HepG2 (cell line): ENCODE measurements around the gene ARPC1A. TPM values are rescaled to one million over a fixed set of nuclear protein-coding genes. Genes with fewer than 3 reads are reported as not detected.

Experiments
- AKAP8 ChIP-seq: sonication (generic); formaldehyde crosslinking; IDR thresholded peaks from 2 replicates; pipeline ENCODE4 v1.5.1; 2020; ENCODE audit warnings: mild to moderate bottlenecking, missing genetic modification reagents
- ARID2 ChIP-seq: sonication (generic); formaldehyde crosslinking; IDR thresholded peaks from 2 replicates; pipeline ENCODE4 v1.8.1; 2022; ENCODE audit warnings: mild to moderate bottlenecking, missing genetic modification reagents, borderline replicate concordance
- CBFB ChIP-seq: sonication (generic); formaldehyde crosslinking; IDR thresholded peaks from 2 replicates; pipeline ENCODE4 v1.4.0; 2020; ENCODE audit warnings: missing genetic modification reagents
- CEBPG ChIP-seq: IDR thresholded peaks from 2 replicates; pipeline ENCODE4 v1.6.1; 2016
- ETV5 ChIP-seq: IDR thresholded peaks from 2 replicates; pipeline ENCODE4 v1.6.1; 2018; ENCODE audit warnings: missing biosample characterization, missing genetic modification reagents, inconsistent platforms, borderline replicate concordance
- KLF13 ChIP-seq: sonication (generic); formaldehyde crosslinking; IDR thresholded peaks from 2 replicates; pipeline ENCODE4 v1.4.0; 2020; ENCODE audit warnings: mild to moderate bottlenecking, missing genetic modification reagents
- KLF15 ChIP-seq: sonication (generic); formaldehyde crosslinking; IDR thresholded peaks from 2 replicates; pipeline ENCODE4 v1.8.1; 2023; ENCODE audit warnings: borderline replicate concordance, mild to moderate bottlenecking, inconsistent platforms, missing genetic modification reagents, mixed read lengths
- KLF16 ChIP-seq, 2 experiments: sonication (generic) in 1 of 2; formaldehyde crosslinking in 1 of 2; IDR thresholded peaks; 2 replicates each; pipeline versions ENCODE4 v1.6.1 to v1.8.0; 2016 to 2023; ENCODE audit warnings: missing genetic modification reagents in 2 of 2, missing compliant biosample characterization in 1 of 2
- RAD21 ChIP-seq: fragments of 450-650 bp; formaldehyde crosslinking; IDR thresholded peaks from 2 replicates; pipeline ENCODE4 v1.5.0; 2020; ENCODE audit warnings: mild to moderate bottlenecking
- RELA ChIP-seq: sonication (generic); formaldehyde crosslinking; IDR thresholded peaks from 2 replicates; pipeline ENCODE4 v1.4.0; 2020; ENCODE audit warnings: missing genetic modification reagents
- SMC3 ChIP-seq: IDR thresholded peaks from 2 replicates; pipeline ENCODE4 v1.6.1; 2011; ENCODE audit warnings: low read length, improper control_type of control experiment
- TEAD2 ChIP-seq: sonication (generic); formaldehyde crosslinking; IDR thresholded peaks from 2 replicates; pipeline ENCODE4 v1.9.0; 2021; ENCODE audit warnings: missing genetic modification reagents
- ZFP36L1 ChIP-seq: sonication (generic); formaldehyde crosslinking; IDR thresholded peaks from 2 replicates; pipeline ENCODE4 v1.8.0; 2022; ENCODE audit warnings: mild to moderate bottlenecking, missing genetic modification reagents, moderate library complexity
- ZNF101 ChIP-seq: sonication (generic); formaldehyde crosslinking; IDR thresholded peaks from 2 replicates; pipeline ENCODE4 v1.4.0; 2020; ENCODE audit warnings: mild to moderate bottlenecking, low read depth, missing genetic modification reagents, borderline replicate concordance
- ZNF607 ChIP-seq: sonication (generic); formaldehyde crosslinking; IDR thresholded peaks from 2 replicates; pipeline ENCODE4 v1.5.1; 2020; ENCODE audit warnings: missing genetic modification reagents, mild to moderate bottlenecking, borderline replicate concordance
- ZNF619 ChIP-seq: sonication (generic); formaldehyde crosslinking; IDR thresholded peaks from 2 replicates; pipeline ENCODE4 v1.4.0; 2020; ENCODE audit warnings: mild to moderate bottlenecking, missing genetic modification reagents
- ZNF761 ChIP-seq: sonication (generic); formaldehyde crosslinking; conservative IDR thresholded peaks from 2 replicates; pipeline ENCODE4 v1.4.0; 2020; ENCODE audit warnings: mild to moderate bottlenecking, missing genetic modification reagents
- polyA plus RNA-seq, 8 experiments: library from polyadenylated mRNA; depleted of rRNA in 3 of 8; stranded (reverse) in 7 of 8; unstranded in 1 of 8; fragments of >200 nt; fragmentation: Illumina TruSeq in 4 of 8; extraction: Trizol in 4 of 8; gene quantifications; 2 replicates each; pipeline versions ENCODE4 v1.2.1 to v1.2.3, GENCODE V29; 2011 to 2016; ENCODE audit warnings: low read depth in 4 of 8, missing spikeins in 1 of 8, mixed read lengths in 1 of 8; ENCODE audit not compliant: insufficient read depth in 1 of 8
- total RNA-seq, 5 experiments: library from RNA; depleted of rRNA; stranded (reverse); fragments of >200 nt; fragmentation: Illumina TruSeq; extraction: Trizol; gene quantifications; 2 replicates each; pipeline ENCODE4 v1.2.3, GENCODE V29; 2016; ENCODE audit warnings: low read depth in 1 of 5
- TF ChIP-seq, protein P1 (sequence below): conservative IDR thresholded peaks from 2 replicates; pipeline ENCODE4 v1.6.1; 2018; ENCODE audit warnings: missing genetic modification reagents
- TF ChIP-seq, protein P2 (sequence below): sonication (generic); formaldehyde crosslinking; IDR thresholded peaks from 2 replicates; pipeline ENCODE4 v1.8.0; 2022; ENCODE audit warnings: missing genetic modification reagents, mild to moderate bottlenecking, inconsistent platforms, borderline replicate concordance
- TF ChIP-seq, protein P3 (sequence below): sonication (generic); formaldehyde crosslinking; IDR thresholded peaks from 2 replicates; pipeline ENCODE4 v1.4.0; 2020; ENCODE audit warnings: low read depth, mild to moderate bottlenecking, missing genetic modification reagents
- TF ChIP-seq, protein P4 (sequence below): sonication (generic); formaldehyde crosslinking; IDR thresholded peaks from 2 replicates; pipeline ENCODE4 v1.4.0; 2020; ENCODE audit warnings: missing genetic modification reagents, borderline replicate concordance
- TF ChIP-seq, protein P5 (sequence below): sonication (generic); formaldehyde crosslinking; IDR thresholded peaks from 2 replicates; pipeline ENCODE4 v1.5.1; 2020; ENCODE audit warnings: missing genetic modification reagents, mild to moderate bottlenecking, borderline replicate concordance

ARPC1A gene
- total and polyA plus RNA-seq, 2 of the 13 experiments (the other 11 are each of a cell fraction or from before 2014, with no cell fraction given) = 44.3 to 88.5 TPM

DNA sequence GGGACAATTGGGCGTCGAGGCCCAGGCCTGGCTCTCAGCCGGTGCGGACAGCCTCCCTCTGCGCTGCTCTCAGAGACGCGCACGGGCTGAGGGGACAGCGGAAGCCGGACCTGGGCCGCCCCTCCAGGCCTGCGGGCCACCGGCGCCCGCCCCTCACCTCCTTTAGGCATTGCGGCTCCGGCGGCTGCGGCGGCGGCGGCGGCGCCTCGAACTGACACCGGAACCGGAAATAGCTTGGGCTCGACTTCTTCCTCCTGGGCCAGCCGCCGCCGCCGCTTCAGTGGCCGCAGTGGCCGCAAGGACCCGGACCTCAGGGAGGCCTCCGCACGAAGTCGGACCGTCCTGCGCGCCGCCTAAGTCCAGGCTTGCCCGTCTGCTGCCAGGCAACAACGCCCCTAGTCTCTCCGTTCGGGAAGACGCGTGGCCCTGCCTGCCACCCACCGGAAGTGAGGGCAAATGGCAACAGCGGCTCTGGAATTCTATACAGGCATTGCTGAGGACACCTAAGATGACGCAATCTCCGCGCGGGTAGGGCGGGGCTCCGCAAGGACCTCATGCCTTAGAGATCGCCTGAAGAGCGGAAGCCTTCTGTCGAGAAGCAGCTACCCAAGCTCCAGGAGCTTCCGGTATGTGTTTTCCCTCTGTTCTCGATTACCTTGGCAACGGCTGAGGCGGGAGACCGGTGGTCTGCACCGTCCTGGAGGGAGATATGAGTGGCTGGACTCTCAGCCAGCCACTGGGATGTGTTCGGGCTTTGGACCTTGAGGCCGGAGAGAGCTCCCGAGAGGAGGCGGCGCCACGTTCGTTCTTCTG, 82.9 kb downstream of the ARPC1A start, which contains the start of the genes BUD31 and PDAP1 (continued):
- TF ChIP-seq, protein P1, sequence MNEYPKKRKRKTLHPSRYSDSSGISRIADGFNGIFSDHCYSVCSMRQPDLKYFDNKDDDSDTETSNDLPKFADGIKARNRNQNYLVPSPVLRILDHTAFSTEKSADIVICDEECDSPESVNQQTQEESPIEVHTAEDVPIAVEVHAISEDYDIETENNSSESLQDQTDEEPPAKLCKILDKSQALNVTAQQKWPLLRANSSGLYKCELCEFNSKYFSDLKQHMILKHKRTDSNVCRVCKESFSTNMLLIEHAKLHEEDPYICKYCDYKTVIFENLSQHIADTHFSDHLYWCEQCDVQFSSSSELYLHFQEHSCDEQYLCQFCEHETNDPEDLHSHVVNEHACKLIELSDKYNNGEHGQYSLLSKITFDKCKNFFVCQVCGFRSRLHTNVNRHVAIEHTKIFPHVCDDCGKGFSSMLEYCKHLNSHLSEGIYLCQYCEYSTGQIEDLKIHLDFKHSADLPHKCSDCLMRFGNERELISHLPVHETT (CRISPR knock-in tag) = peak; percentile 87
- TF ChIP-seq TEAD2 (CRISPR knock-in tag) = no peak
- peak; percentile 93 for TF ChIP-seq ZNF619 (CRISPR knock-in tag)
- no peak; the same call in 1 of the 2 replicates for TF ChIP-seq ZFP36L1 (CRISPR knock-in tag)
- peak; percentile 54; the same call in 1 of the 2 replicates for TF ChIP-seq RAD21 (CRISPR knock-in tag)
- TF ChIP-seq AKAP8 = peak; percentile 41
- TF ChIP-seq KLF15 (CRISPR knock-in tag) = 0 out of 2 replicates have a peak, but pooled peaks have one; percentile 31
- TF ChIP-seq CEBPG (CRISPR knock-in tag) = peak; percentile 100
- peak; percentile 46; the same call in 1 of the 2 replicates for TF ChIP-seq SMC3
- TF ChIP-seq KLF16 (CRISPR knock-in tag; IDR thresholded peaks at IDR 0.05) = peak in 1 of 2 experiments; percentile 93; a peak in 2 of 4 replicates
- 0 out of 2 replicates have a peak, but pooled peaks have one; percentile 28 for TF ChIP-seq ARID2 (CRISPR knock-in tag)
- TF ChIP-seq CBFB (CRISPR knock-in tag) = peak; percentile 76
- peak; percentile 92 for TF ChIP-seq ETV5 (CRISPR knock-in tag)
- no peak; the same call in 1 of the 2 replicates for TF ChIP-seq KLF13
- TF ChIP-seq, protein P2, sequence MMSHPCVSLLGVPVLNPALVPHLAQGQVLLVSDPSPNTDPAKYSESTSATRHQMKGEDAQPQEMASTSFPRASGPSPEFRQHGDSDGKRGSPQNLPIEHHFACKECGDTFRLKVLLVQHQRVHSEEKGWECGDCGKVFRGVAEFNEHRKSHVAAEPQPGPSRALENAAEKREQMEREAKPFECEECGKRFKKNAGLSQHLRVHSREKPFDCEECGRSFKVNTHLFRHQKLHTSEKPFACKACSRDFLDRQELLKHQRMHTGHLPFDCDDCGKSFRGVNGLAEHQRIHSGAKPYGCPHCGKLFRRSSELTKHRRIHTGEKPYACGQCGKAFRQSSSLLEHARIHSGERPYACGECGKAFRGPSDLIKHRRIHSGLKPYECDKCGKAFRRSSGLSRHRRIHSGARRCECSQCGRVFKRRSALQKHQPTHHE (CRISPR knock-in tag) = peak; percentile 55; the same call in 1 of the 2 replicates
- no peak for TF ChIP-seq ZNF101 (CRISPR knock-in tag)
- TF ChIP-seq ZNF607 (CRISPR knock-in tag) = peak; percentile 54
- TF ChIP-seq, protein P3, sequence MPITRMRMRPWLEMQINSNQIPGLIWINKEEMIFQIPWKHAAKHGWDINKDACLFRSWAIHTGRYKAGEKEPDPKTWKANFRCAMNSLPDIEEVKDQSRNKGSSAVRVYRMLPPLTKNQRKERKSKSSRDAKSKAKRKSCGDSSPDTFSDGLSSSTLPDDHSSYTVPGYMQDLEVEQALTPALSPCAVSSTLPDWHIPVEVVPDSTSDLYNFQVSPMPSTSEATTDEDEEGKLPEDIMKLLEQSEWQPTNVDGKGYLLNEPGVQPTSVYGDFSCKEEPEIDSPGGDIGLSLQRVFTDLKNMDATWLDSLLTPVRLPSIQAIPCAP (CRISPR knock-in tag) = no peak
- TF ChIP-seq, protein P4, sequence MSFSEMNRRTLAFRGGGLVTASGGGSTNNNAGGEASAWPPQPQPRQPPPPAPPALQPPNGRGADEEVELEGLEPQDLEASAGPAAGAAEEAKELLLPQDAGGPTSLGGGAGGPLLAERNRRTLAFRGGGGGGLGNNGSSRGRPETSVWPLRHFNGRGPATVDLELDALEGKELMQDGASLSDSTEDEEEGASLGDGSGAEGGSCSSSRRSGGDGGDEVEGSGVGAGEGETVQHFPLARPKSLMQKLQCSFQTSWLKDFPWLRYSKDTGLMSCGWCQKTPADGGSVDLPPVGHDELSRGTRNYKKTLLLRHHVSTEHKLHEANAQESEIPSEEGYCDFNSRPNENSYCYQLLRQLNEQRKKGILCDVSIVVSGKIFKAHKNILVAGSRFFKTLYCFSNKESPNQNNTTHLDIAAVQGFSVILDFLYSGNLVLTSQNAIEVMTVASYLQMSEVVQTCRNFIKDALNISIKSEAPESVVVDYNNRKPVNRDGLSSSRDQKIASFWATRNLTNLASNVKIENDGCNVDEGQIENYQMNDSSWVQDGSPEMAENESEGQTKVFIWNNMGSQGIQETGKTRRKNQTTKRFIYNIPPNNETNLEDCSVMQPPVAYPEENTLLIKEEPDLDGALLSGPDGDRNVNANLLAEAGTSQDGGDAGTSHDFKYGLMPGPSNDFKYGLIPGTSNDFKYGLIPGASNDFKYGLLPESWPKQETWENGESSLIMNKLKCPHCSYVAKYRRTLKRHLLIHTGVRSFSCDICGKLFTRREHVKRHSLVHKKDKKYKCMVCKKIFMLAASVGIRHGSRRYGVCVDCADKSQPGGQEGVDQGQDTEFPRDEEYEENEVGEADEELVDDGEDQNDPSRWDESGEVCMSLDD (CRISPR knock-in tag) = no peak
- TF ChIP-seq, protein P5, sequence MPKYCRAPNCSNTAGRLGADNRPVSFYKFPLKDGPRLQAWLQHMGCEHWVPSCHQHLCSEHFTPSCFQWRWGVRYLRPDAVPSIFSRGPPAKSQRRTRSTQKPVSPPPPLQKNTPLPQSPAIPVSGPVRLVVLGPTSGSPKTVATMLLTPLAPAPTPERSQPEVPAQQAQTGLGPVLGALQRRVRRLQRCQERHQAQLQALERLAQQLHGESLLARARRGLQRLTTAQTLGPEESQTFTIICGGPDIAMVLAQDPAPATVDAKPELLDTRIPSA (CRISPR knock-in tag) = peak; percentile 81; the same call in 1 of the 2 replicates
- peak; percentile 90; the same call in 1 of the 2 replicates for TF ChIP-seq RELA (CRISPR knock-in tag)
- no peak; the same call in 1 of the 2 replicates for TF ChIP-seq ZNF761 (CRISPR knock-in tag)
